ENCODE data around the gene PLXNB3.

DNA sequence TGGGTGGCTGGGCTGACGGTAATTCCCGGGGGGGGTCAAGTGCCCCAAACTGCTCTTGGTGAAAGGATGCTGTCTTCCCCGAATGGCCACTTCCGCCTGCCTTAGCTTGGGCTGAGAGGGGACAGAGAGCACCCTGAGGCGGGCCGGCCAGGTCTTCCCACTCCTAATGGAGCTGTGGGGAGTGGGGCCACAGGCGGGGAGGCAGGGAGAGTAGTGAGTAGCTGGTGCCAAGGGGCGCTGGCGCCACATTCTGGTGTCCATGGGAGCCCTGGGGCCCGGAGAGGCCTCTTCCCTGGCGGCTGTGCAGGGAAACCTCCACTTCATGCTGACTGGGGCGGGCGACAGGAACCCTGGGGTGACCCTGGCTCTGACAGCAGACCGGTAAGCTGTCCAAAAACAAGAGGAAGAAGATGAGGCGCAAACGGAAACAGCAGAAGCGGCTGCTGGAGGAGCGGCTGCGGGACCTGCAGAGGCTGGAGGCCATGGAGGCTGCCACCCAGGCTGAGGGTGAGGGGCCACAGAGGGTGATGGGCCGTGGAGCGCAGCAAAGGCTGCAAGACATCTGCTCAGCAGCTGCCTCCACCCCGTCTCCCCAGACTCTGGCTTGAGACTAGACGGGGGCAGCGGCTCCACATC is 19.4 kb downstream of the PLXNB3 start:
- TF ChIP-seq, protein P1, sequence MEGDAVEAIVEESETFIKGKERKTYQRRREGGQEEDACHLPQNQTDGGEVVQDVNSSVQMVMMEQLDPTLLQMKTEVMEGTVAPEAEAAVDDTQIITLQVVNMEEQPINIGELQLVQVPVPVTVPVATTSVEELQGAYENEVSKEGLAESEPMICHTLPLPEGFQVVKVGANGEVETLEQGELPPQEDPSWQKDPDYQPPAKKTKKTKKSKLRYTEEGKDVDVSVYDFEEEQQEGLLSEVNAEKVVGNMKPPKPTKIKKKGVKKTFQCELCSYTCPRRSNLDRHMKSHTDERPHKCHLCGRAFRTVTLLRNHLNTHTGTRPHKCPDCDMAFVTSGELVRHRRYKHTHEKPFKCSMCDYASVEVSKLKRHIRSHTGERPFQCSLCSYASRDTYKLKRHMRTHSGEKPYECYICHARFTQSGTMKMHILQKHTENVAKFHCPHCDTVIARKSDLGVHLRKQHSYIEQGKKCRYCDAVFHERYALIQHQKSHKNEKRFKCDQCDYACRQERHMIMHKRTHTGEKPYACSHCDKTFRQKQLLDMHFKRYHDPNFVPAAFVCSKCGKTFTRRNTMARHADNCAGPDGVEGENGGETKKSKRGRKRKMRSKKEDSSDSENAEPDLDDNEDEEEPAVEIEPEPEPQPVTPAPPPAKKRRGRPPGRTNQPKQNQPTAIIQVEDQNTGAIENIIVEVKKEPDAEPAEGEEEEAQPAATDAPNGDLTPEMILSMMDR (IDR thresholded peaks at IDR 0.05 in 8 of 11, conservative IDR thresholded peaks at IDR 0.05 in 3 of 11), result no peak
- TF ChIP-seq POLR2A (IDR thresholded peaks at IDR 0.05), result no peak

All from spleen (tissue), 7 donors.